Measurements from ENCODE around the gene HNRNPL. TPM values are rescaled to one million over a fixed set of nuclear protein-coding genes. Genes with fewer than 3 reads are reported as not detected.

The HNRNPL gene
- total and polyA plus RNA-seq, 10 of the 15 experiments (the other 5 are each of a cell fraction or from before 2014, with no cell fraction given), result 32.5 to 512 (median 306) TPM

DNA sequence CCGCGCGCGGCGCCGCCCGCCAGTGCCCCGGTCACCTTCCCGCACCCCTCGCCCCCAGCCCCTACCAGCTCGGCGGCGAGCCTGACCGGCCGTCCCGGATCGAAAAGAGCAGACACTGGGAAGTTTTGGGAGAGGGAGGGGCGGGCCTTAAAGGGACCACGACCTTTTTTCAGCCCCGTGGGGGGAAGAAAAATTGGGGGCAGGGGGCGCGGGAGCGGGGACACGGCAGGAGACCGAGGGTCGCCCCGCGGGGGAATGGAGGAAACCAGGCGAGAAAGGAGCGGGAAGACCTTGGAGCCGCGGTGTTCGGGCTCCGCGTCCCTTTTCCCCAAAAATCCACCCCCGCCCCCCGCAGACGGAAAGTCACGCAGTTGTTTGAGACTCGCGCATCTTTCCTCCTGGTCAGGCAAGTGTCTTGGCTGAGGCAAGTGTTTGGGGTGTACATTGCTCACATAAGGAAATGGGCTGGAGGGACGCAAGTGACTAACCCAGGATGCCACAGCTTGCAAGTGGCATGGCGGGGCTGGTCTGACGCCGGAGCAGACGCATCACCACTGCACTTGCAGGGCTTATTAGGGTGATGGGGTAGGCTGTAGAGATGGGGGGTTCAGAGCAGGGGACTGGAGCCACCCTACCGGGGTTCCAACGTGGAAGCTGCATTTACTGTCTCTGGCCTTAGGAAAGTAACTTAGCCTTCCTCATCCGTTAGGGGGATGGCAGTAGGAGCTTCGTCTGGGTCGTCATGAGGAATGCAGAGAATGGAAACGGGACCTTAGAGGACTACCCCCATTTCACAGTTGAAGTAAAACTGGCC, 2.7 kb upstream of the HNRNPL start (continued):
- TF ChIP-seq, protein P1, sequence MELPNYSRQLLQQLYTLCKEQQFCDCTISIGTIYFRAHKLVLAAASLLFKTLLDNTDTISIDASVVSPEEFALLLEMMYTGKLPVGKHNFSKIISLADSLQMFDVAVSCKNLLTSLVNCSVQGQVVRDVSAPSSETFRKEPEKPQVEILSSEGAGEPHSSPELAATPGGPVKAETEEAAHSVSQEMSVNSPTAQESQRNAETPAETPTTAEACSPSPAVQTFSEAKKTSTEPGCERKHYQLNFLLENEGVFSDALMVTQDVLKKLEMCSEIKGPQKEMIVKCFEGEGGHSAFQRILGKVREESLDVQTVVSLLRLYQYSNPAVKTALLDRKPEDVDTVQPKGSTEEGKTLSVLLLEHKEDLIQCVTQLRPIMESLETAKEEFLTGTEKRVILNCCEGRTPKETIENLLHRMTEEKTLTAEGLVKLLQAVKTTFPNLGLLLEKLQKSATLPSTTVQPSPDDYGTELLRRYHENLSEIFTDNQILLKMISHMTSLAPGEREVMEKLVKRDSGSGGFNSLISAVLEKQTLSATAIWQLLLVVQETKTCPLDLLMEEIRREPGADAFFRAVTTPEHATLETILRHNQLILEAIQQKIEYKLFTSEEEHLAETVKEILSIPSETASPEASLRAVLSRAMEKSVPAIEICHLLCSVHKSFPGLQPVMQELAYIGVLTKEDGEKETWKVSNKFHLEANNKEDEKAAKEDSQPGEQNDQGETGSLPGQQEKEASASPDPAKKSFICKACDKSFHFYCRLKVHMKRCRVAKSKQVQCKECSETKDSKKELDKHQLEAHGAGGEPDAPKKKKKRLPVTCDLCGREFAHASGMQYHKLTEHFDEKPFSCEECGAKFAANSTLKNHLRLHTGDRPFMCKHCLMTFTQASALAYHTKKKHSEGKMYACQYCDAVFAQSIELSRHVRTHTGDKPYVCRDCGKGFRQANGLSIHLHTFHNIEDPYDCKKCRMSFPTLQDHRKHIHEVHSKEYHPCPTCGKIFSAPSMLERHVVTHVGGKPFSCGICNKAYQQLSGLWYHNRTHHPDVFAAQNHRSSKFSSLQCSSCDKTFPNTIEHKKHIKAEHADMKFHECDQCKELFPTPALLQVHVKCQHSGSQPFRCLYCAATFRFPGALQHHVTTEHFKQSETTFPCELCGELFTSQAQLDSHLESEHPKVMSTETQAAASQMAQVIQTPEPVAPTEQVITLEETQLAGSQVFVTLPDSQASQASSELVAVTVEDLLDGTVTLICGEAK (IDR thresholded peaks at IDR 0.05; ENCODE audit: borderline replicate concordance), result no peak
- TF ChIP-seq E4F1 (IDR thresholded peaks at IDR 0.05; ENCODE audit: borderline replicate concordance, partially characterized antibody), result no peak
- TF ChIP-seq SUZ12 (IDR thresholded peaks at IDR 0.05; ENCODE audit: unreplicated experiment), result no peak
